NT2/D1 (cell line): ENCODE results near the gene ERC2.

Source experiments
- SUZ12 ChIP-seq: IDR thresholded peaks from 2 replicates; pipeline ENCODE4 v1.6.1; 2011; ENCODE audit not compliant: insufficient read length, insufficient read depth; ENCODE audit errors: extremely low read depth
- ZNF274 ChIP-seq: IDR thresholded peaks from 2 replicates; pipeline ENCODE4 v1.6.1; 2011; ENCODE audit warnings: mild to moderate bottlenecking, low read depth, low read length

- TF ChIP-seq ZNF274 (no peak), SUZ12 (no peak)
Measured at GRCh38 chr3:55888282-55888885, 579.9 kb downstream of the ERC2 start.
